Measurements from ENCODE around the gene FN3KRP. TPM values are rescaled to one million over a fixed set of nuclear protein-coding genes. Genes with fewer than 3 reads are reported as not detected.
A peak's percentile ranks its signal among the peaks of the same experiment; 100 is the strongest.

The FN3KRP gene
- total and polyA plus RNA-seq, 8 donors = 24.7 to 55.6 (median 49.8) TPM

DNA sequence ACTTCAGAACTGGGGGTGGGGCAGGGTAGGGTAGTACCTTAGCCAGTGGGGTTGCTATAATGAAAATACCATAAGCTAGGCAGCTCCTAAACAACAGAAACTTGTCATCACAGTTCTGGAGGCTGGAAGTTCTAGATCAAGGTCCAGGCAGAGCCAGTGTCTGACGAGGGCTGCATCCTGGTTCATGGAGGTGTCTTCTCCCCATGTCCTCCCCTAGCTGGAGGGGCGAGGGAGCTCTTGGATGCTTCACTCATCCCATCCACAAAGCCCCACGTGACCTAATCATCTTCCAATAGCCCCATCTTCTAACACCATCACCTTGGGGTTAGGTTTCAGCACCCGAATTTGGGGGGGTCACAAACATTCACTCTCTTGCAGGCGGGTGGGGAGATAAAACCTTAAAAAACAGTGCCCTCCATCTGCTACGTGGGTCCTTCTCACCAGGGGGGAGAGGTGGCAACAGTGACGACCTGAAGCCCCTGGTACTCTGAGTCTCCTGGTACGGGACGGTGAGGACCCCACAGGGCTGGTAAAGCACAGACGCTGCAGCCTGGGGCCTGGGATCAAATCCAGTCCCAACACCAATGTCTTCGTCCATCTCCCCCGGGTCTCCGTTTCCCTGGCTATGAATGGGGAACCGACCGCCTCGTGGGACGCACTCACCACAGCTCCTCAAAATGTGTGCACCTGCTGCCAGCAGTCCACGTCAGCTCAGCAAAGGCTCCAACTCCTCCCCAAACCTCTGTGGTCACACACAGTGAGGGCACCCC is 40.8 kb upstream of the FN3KRP start:
- no peaks in the 10 kb centered on the region for H3K27me3 ChIP-seq
- TF ChIP-seq, protein P1, sequence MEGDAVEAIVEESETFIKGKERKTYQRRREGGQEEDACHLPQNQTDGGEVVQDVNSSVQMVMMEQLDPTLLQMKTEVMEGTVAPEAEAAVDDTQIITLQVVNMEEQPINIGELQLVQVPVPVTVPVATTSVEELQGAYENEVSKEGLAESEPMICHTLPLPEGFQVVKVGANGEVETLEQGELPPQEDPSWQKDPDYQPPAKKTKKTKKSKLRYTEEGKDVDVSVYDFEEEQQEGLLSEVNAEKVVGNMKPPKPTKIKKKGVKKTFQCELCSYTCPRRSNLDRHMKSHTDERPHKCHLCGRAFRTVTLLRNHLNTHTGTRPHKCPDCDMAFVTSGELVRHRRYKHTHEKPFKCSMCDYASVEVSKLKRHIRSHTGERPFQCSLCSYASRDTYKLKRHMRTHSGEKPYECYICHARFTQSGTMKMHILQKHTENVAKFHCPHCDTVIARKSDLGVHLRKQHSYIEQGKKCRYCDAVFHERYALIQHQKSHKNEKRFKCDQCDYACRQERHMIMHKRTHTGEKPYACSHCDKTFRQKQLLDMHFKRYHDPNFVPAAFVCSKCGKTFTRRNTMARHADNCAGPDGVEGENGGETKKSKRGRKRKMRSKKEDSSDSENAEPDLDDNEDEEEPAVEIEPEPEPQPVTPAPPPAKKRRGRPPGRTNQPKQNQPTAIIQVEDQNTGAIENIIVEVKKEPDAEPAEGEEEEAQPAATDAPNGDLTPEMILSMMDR (IDR thresholded peaks at IDR 0.05) = no peak
- DNase-seq (no peak), ATAC-seq (no peak)
- H3K9me3 ChIP-seq = peaks cover 0 to under 1% of the 10 kb centered on the region in 2 donors
- intact Hi-C loops (cut with DNase I) = no loop called here
- H3K36me3 ChIP-seq = no peaks in the 10 kb centered on the region
- no peak overlapping the region for H3K4me3 ChIP-seq
- H3K27ac ChIP-seq = no peak overlapping the region
- no peaks in the 10 kb centered on the region for H3K4me1 ChIP-seq

DNA sequence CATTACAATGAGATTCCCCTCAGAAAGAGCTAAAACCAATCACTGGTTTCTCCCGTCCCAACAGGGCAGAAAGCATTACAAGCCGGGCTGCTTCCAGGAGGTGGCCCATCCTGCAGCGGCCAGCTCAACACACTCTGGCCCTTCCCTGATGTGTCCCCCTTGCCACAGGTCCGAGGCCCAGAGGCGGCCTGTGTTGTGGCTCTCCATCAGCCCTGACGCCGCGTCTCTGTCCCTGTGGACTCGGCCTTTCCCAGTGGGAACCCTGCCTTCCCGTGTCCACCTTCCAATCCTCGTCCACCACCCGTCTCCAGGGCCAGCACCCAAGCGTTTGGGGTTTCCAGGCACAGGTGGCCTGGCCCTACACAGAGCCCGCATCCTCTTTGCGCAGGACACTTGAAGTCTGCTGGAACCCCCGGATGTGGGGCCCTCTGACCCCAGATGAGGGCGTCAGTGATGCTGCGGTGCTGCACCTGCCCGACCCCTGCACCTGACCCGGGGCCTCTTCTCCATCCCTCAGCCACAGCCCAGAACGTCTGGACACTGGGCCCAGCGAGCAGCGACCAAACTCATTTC is 39.1 kb upstream of the FN3KRP start:
- Histone ChIP-seq H3K4me1 (no peaks in the 10 kb centered on the region), H3K9me3 (peaks cover 0 to 13% of the 10 kb centered on the region in 2 donors), H3K27ac (no peak overlapping the region), H3K27me3 (no peaks in the 10 kb centered on the region), H3K36me3 (no peaks in the 10 kb centered on the region), H3K4me3 (no peak overlapping the region)
- intact Hi-C loops (cut with DNase I) = no loop called here
- ATAC-seq (no peak), DNase-seq (peak in 1 of 4 donors; percentile 55)
- TF ChIP-seq, protein P1 (IDR thresholded peaks at IDR 0.05) = no peak

DNA sequence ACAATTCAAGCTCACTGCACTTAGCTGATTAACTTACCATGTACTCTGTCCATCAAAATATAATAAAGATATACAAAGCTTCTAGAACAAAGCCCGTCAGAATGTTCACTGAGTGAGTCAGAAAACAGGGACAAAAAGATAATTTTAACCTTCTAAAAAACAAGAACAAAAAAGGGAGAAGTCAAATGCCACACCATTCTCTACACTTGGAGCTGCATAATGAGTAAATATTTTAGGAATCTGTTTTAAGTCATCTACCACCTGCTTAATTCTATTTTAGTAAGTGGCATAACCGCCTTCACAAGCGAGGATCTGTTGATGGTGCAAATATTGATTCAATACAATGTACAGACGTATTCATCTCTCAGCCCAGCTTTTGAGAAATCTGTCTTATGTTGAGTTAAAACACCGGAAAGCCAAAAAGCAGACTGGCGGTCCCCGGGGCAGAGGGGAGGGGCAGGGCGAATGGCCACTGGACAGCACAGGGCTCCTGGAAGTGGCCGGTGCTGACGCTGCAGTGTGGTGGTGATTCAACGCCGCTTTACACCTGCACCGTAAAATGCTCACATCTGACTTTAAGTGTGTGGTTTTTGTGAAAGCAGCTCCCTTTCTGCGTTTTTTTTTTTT is 38.1 kb upstream of the FN3KRP start:
- DNase-seq = peak in 1 of 4 donors; percentile 68
- Histone ChIP-seq H3K36me3 (no peaks in the 10 kb centered on the region), H3K27ac (no peak overlapping the region), H3K27me3 (no peaks in the 10 kb centered on the region), H3K9me3 (peaks cover 0 to 13% of the 10 kb centered on the region in 2 donors), H3K4me3 (no peak overlapping the region), H3K4me1 (no peaks in the 10 kb centered on the region)
- intact Hi-C loops (cut with DNase I) = no loop called here
- TF ChIP-seq, protein P1 (IDR thresholded peaks at IDR 0.05) = no peak
- peak; percentile 78 for ATAC-seq

DNA sequence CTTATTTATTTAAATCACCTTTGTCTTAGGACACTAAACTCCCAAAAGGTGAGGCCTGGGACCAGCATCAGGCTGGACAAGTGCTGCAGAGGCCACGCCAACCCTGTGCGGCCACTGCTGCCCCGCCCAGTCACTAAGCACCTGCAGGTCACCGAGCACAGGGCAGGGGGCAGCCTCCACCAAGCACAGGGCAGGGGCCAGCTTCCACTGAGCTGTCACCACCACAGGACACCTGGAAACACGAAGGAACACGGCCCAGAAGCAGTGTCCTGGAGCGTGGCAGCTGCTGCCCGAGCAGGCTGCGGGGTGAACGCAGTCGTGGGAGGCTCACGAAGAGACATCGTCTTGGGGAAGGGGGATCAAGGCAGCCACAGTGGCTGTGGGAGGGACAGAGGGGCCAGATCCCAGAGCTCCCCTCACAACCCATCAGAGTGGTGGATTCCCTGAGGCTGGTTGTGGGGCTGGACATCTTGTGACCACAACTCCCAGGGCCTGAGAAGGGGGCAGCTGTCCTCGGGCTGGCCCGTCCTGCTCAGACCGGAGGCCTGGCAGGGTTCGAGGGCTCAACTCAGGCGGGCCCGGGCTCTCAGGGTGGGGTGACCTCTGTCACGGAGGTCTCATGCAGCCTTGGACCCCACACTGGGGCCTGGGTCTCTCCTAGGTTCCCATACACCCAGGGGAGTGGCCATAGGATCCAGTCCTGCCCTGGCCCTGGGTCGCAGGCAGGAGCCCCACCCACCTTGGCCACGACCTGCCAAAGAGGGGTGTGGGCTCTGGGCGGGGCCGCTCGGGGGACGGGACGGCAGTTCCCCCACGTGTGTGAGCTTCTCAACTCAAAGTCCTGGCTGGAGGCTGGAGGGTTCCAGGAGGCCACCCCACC is 36.7 kb upstream of the FN3KRP start:
- Histone ChIP-seq H3K4me1 (no peaks in the 10 kb centered on the region), H3K27me3 (no peaks in the 10 kb centered on the region), H3K9me3 (peaks cover 0 to 13% of the 10 kb centered on the region in 2 donors), H3K36me3 (no peaks in the 10 kb centered on the region), H3K4me3 (no peak overlapping the region), H3K27ac (no peak overlapping the region)
- ATAC-seq (no peak), DNase-seq (peak in 1 of 4 donors; percentile 72)
- TF ChIP-seq, protein P1 (IDR thresholded peaks at IDR 0.05) = no peak
- intact Hi-C loops (cut with DNase I) = no loop called here
